ENCODE measurements around the gene PIK3CB.

The PIK3CB gene

DNA sequence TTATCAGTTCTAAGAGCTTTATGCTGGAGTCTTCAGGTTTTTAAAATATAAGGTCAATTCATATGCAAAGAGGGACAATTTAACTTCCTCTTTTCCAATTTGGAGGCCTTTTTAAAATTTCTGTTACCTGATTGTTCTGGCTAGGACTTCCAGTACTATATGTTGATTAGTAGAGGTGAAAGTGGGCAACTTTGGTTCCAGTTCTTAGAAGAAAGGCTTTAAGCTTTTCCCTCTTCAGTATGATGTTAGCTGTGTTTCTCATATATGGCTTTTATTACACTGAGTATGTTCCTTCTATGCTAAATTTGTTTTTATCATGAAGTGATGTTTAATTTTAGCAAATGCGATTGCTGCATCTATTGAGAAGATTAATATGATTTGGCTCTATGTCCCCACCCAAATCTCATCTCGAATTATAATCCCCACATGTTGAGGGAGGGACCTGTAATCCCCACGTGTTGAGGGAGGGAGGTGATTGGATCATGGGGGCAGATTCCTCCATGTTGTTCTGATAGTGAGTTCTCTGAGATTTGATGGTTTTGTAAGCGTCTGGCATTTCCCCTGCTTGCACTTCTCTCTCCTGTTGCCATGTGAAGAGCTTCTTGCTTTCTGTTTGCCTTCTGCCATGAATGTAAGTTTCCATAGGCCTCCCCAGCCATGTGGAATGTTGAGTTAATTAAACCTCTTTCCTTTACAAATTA is 192.4 kb downstream of the PIK3CB start:
- in situ Hi-C loops (cut with MboI; ENCODE audit: low pct_unique_long_range_greater_than_20kb, low sequenced_read_pairs, unreplicated experiment): no loop called here
- no peak for DNase-seq (ENCODE audit: low spot score)
- TF ChIP-seq, protein P1, sequence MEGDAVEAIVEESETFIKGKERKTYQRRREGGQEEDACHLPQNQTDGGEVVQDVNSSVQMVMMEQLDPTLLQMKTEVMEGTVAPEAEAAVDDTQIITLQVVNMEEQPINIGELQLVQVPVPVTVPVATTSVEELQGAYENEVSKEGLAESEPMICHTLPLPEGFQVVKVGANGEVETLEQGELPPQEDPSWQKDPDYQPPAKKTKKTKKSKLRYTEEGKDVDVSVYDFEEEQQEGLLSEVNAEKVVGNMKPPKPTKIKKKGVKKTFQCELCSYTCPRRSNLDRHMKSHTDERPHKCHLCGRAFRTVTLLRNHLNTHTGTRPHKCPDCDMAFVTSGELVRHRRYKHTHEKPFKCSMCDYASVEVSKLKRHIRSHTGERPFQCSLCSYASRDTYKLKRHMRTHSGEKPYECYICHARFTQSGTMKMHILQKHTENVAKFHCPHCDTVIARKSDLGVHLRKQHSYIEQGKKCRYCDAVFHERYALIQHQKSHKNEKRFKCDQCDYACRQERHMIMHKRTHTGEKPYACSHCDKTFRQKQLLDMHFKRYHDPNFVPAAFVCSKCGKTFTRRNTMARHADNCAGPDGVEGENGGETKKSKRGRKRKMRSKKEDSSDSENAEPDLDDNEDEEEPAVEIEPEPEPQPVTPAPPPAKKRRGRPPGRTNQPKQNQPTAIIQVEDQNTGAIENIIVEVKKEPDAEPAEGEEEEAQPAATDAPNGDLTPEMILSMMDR (IDR thresholded peaks at IDR 0.05; ENCODE audit: extremely low read depth, insufficient read depth, missing control alignments): no peak

DNA sequence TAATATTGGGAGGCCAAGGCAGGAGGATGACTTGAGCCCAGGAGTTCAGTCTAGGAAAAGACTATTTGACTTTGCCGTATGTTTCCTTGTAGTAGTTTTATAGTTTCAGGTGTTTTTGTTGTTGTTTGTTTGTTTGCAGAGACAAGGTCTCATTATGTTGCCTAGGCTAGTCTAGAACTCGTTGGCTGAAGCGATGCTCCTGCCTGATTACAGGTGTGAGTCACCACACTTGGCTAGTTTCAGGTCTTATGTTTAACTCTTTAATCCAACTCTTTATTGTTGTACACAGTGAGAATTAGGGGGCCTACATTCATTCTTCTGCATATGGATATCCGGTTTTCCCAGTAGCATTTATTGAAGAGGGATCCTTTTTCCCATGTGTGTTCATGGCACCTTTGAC is 194.2 kb downstream of the PIK3CB start:
- TF ChIP-seq, protein P1 (IDR thresholded peaks at IDR 0.05; ENCODE audit: extremely low read depth, insufficient read depth, missing control alignments): no peak
- in situ Hi-C loops (cut with MboI; ENCODE audit: low pct_unique_long_range_greater_than_20kb, low sequenced_read_pairs, unreplicated experiment): no loop called here
- DNase-seq (ENCODE audit: low spot score): no peak

GRCh38 chr3:138638641-138639040 is 196.1 kb downstream of the PIK3CB start:
- in situ Hi-C loops (cut with MboI; ENCODE audit: low pct_unique_long_range_greater_than_20kb, low sequenced_read_pairs, unreplicated experiment): no loop called here
- TF ChIP-seq, protein P1 (IDR thresholded peaks at IDR 0.05; ENCODE audit: extremely low read depth, insufficient read depth, missing control alignments): no peak
- no peak for DNase-seq (ENCODE audit: low spot score)

- in situ Hi-C loops (cut with MboI; ENCODE audit: low pct_unique_long_range_greater_than_20kb, low sequenced_read_pairs, unreplicated experiment): no loop called here
- no peak for DNase-seq (ENCODE audit: low spot score)
- TF ChIP-seq, protein P1 (IDR thresholded peaks at IDR 0.05; ENCODE audit: extremely low read depth, insufficient read depth, missing control alignments): no peak
Measured at GRCh38 chr3:138629526-138629925, 205.2 kb downstream of the PIK3CB start.

GRCh38 chr3:138625707-138626365 is 208.9 kb downstream of the PIK3CB start:
- in situ Hi-C loops (cut with MboI; ENCODE audit: low pct_unique_long_range_greater_than_20kb, low sequenced_read_pairs, unreplicated experiment): no loop called here
- TF ChIP-seq, protein P1 (IDR thresholded peaks at IDR 0.05; ENCODE audit: extremely low read depth, insufficient read depth, missing control alignments): no peak
- DNase-seq (ENCODE audit: low spot score): no peak

DNA sequence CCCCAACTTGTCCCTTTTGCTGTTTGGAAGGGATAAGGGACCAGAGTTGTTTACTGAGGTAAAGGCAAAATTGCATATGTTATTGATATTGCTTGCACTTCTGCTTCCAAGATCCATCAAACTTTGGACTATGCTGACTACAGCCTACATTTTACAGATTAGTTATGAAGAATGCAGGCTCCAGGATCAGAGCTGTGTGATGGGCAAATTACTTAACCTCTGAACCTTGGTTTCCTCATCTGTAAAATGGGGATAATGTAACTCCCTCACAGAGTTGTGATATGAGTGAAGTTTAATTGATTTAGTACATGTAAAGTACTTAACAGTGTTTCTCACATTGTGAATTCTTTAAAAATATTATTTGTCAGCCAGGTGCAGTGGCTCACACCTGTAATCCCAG is 210.2 kb downstream of the PIK3CB start:
- no peak for DNase-seq (ENCODE audit: low spot score)
- in situ Hi-C loops (cut with MboI; ENCODE audit: low pct_unique_long_range_greater_than_20kb, low sequenced_read_pairs, unreplicated experiment): no loop called here
- TF ChIP-seq, protein P1 (IDR thresholded peaks at IDR 0.05; ENCODE audit: extremely low read depth, insufficient read depth, missing control alignments): no peak
